ENCODE results near the gene CEL. TPM values are rescaled to one million over a fixed set of nuclear protein-coding genes. Genes with fewer than 3 reads are reported as not detected.

CEL gene
- total RNA-seq, 6 experiments from 2014 or later = 0.19 to 0.35 (median 0.26) TPM; not detected in 2

GRCh38 chr9:133111808-133112662 lies 50.3 kb downstream of the CEL start:
- no peak for ATAC-seq
- Histone ChIP-seq H3K27ac (peak overlapping the region in 2 of 3 donors; percentile 50 to 78), H3K27me3 (no peaks in the 10 kb centered on the region), H3K36me3 (peaks cover 0 to 9% (median 4%) of the 10 kb centered on the region in 4 donors), H3K4me3 (no peak overlapping the region), H3K4me1 (peaks cover 8 to 32% (median 21%) of the 10 kb centered on the region in 4 donors), H3K9me3 (no peaks in the 10 kb centered on the region)
- 93% methylated on average over 12 of the region's 30 CpGs for WGBS (ENCODE audit: insufficient coverage, low coverage, low lambda C conversion rate, missing lambda C conversion rate)
- peak in 1 of 3 donors; percentile 63 for DNase-seq
- intact Hi-C loops (cut with DNase I) = no loop called here
- TF ChIP-seq POLR2A (IDR thresholded peaks at IDR 0.05) (no peak), CTCF (IDR thresholded peaks at IDR 0.05) (no peak)

GRCh38 chr9:133112663-133113026 lies 50.9 kb downstream of the CEL start:
- TF ChIP-seq POLR2A (IDR thresholded peaks at IDR 0.05) = no peak
- no peak for TF ChIP-seq CTCF (IDR thresholded peaks at IDR 0.05)
- H3K4me1 ChIP-seq = peaks cover 8 to 32% (median 21%) of the 10 kb centered on the region in 4 donors
- ATAC-seq = peak; percentile 0 to 9 (median 3)
- intact Hi-C loops (cut with DNase I) = no loop called here
- WGBS (ENCODE audit: insufficient coverage, low coverage, low lambda C conversion rate, missing lambda C conversion rate) = 8% methylated on average over 4 of the region's 7 CpGs
- no peak overlapping the region for H3K4me3 ChIP-seq
- H3K9me3 ChIP-seq = no peaks in the 10 kb centered on the region
- peak overlapping the region in 2 of 3 donors; percentile 50 to 78 for H3K27ac ChIP-seq
- peak; percentile 56 to 72 (median 72) for DNase-seq
- H3K36me3 ChIP-seq = peaks cover 0 to 6% (median 2%) of the 10 kb centered on the region in 4 donors
- H3K27me3 ChIP-seq = no peaks in the 10 kb centered on the region

DNA sequence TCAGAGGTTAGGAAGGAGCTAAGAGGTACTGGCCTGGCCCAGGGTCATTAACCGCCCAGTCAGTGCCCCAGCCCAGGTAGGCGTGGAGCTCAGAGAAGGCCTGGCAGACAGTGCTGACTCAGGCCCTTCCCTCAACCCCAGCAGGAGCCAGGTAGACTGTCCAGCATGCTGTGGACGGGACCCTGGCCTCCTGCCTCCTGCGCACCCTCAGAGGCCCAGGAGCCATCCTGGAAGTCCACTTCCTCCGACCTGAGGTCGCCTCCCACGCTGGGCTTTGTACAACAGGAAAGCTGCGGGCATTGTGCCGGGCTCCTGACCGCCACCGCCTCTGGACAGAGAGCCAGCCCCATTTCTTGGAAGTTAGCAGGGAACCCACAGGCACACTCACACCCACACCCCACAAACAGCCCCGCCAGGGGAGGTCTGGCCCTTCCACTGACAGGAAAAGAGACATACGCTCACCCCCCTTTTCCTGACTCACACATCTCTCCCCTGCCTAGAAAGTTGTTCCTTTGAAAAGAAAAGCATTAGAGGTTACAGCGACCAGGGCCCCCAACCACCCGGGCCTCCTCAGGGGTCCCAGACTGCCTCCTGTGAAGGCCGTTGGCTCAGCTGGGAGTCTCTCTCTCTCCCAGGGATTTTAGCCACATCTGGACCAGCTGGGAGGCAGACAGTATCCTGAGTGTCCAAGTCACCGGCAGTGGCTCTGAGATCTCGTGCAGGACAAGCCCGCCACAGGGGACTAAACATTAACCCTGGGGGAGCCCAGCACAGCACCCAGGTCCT lies 51.6 kb downstream of the CEL start:
- Histone ChIP-seq H3K27ac (peak overlapping the region; percentile 19 to 78 (median 50)), H3K4me3 (no peak overlapping the region), H3K36me3 (peaks cover 0 to 6% (median 0%) of the 10 kb centered on the region in 4 donors), H3K27me3 (no peaks in the 10 kb centered on the region), H3K9me3 (no peaks in the 10 kb centered on the region), H3K4me1 (peaks cover 8 to 32% (median 21%) of the 10 kb centered on the region in 4 donors)
- intact Hi-C loops (cut with DNase I) = no loop called here
- DNase-seq = peak; percentile 90 to 96 (median 96)
- peak; percentile 81 to 88 (median 86) for ATAC-seq
- TF ChIP-seq CTCF (IDR thresholded peaks at IDR 0.05) (no peak), POLR2A (IDR thresholded peaks at IDR 0.05) (no peak)
- WGBS (ENCODE audit: insufficient coverage, low coverage, low lambda C conversion rate, missing lambda C conversion rate) = 20% methylated on average over 4 of the region's 19 CpGs

- no peak for TF ChIP-seq CTCF (IDR thresholded peaks at IDR 0.05)
- no peak for TF ChIP-seq POLR2A (IDR thresholded peaks at IDR 0.05)
- Histone ChIP-seq H3K9me3 (no peaks in the 10 kb centered on the region), H3K27me3 (no peaks in the 10 kb centered on the region), H3K4me1 (peaks cover 8 to 32% (median 21%) of the 10 kb centered on the region in 4 donors), H3K4me3 (no peak overlapping the region), H3K27ac (peak overlapping the region; percentile 11 to 78 (median 50)), H3K36me3 (peaks cover 0 to 6% (median 0%) of the 10 kb centered on the region in 4 donors)
- ATAC-seq = peak; percentile 32 to 74 (median 65)
- peak; percentile 67 to 92 (median 90) for DNase-seq
- 23% methylated on average over 3 of the region's 20 CpGs for WGBS (ENCODE audit: insufficient coverage, low coverage, low lambda C conversion rate, missing lambda C conversion rate)
- intact Hi-C loops (cut with DNase I) = no loop called here
These were observed 52.4 kb downstream of the CEL start for GRCh38 chr9:133113949-133114885.
